Peyer's patch (tissue), 4 donors: Measurements from ENCODE around the gene MBNL3.

Experiments
- POLR2A ChIP-seq, 2 donors: fragments of 450-650 bp; IDR thresholded peaks; one replicate each; pipeline ENCODE4 v1.5.1; 2017; ENCODE audit warnings: antibody characterized with exemption in 2 of 2, mild to moderate bottlenecking in 2 of 2, moderate library complexity in 2 of 2
- TF ChIP-seq, protein P1 (sequence below), 6 experiments: fragments of 450-650 bp in 4 of 6; fragments of 200-600 bp in 2 of 6; sonication (generic) in 1 of 6; IDR thresholded peaks; one replicate each; pipeline ENCODE4 v1.5.1; 2017 to 2019; ENCODE audit warnings: antibody characterized with exemption in 6 of 6, mild to moderate bottlenecking in 3 of 6, moderate library complexity in 1 of 6

DNA sequence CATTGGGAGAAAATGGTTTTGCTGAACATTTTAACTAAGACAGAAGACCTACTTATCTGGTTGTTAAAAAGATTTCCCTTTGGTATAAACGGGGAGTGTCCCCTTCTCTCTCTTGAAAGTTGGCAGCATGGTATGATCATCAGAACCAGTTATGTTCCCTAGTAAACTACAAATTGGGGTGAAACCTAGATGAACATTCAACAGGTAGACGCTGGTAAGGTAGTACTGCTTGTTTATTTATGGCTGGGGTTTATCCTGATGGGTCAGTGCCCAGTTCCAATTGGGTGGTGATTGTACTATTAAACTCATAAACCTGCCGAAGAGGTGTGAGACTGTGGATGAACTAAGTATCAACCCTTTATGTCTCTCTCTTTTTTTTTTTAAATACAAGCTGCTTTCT is 100.5 kb downstream of the MBNL3 start:
- TF ChIP-seq, protein P1, sequence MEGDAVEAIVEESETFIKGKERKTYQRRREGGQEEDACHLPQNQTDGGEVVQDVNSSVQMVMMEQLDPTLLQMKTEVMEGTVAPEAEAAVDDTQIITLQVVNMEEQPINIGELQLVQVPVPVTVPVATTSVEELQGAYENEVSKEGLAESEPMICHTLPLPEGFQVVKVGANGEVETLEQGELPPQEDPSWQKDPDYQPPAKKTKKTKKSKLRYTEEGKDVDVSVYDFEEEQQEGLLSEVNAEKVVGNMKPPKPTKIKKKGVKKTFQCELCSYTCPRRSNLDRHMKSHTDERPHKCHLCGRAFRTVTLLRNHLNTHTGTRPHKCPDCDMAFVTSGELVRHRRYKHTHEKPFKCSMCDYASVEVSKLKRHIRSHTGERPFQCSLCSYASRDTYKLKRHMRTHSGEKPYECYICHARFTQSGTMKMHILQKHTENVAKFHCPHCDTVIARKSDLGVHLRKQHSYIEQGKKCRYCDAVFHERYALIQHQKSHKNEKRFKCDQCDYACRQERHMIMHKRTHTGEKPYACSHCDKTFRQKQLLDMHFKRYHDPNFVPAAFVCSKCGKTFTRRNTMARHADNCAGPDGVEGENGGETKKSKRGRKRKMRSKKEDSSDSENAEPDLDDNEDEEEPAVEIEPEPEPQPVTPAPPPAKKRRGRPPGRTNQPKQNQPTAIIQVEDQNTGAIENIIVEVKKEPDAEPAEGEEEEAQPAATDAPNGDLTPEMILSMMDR (IDR thresholded peaks at IDR 0.05): no peak
- no peak for TF ChIP-seq POLR2A (IDR thresholded peaks at IDR 0.05)
